HuH-7 (cell line): ENCODE data around the gene ATP8B3.

Experiments
- DNase-seq: peaks from one replicate; pipeline ENCODE4 v3.0.0; 2011; ENCODE audit warnings: low spot score

ATP8B3 gene

DNA sequence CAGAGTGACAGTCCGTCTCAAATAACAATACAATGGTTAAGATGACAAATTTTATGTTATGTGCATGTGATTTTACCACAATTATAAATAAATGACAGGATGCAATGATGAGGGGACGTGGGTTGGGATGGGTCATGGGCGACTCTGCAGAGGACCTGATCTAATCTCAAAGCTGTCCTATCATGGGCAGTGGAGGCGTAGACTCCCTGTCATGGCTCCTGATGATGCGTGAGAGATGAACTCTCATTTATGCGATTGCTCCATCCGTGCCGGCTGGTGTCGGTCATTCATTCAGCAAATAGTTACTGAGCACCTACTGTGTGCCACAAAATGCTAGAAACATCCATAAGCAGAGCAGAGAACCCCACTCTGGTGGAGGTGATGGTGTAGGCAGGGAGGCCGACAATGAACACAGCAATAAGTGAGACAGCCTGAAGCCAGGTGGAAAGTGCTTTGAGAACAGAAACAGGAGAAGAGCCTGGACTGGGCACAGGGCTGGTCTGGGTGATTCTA is 37.9 kb upstream of the ATP8B3 start:
- DNase-seq, result no peak

GRCh38 chr19:1849132-1849474 is 37.0 kb upstream of the ATP8B3 start:
- DNase-seq, result no peak

- peak; percentile 80 for DNase-seq
Measured at GRCh38 chr19:1848399-1849131, 36.5 kb upstream of the ATP8B3 start, which contains the start of gene REXO1. REXO1 (minus strand) TSS chr19:1848483; CDS start chr19:1848358, 125 bp downstream.

GRCh38 chr19:1847684-1848398 is 35.8 kb upstream of the ATP8B3 start:
- no peak for DNase-seq

DNA sequence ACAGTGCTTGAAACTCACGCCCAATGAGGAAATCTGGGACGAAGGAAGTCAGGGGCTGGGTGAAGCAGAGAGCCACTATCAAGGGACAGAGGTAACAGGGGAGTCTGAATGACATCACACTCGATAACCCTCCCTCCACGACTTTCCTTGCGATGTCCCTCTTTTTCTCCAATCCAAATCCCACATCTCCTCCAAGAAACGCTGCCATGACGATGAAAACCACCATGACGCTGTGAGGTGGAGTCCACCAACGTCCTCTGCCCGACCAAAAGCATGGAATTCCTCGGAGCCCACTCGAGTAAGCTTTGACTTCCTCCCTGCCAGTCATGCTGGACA is 35.2 kb upstream of the ATP8B3 start:
- no peak for DNase-seq

DNA sequence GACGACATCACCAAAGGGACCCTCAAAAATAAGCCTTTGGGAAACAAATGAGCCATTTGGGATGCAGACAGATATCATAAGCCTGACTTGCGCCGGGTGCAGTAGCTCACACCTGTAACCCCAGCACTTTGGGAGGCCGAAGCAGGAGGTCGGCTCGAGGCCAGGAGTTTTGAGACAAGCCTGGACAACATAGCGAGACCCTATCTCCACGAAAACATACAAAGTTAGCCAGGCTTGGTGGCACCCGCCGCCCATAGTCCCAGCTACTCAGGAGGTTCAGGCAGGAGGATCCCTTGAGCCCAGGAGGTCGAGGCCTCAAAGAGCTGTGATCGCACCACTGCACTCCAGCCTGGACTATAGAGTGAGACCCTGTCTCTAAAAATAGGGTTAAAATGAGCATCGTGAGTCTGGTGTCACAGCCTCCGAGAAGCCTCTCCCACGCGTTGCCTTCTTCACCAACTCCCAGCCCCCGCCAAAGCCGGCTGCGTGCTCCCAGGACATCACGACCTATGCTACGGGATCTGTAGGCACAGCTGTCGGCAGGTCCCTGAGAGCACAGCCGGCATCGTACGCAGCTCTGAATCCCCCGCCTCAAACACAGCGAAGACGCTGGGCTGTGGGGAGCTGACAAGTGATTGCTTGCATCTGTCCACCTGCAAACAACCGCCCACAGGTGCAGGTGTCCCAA is 34.6 kb upstream of the ATP8B3 start:
- no peak for DNase-seq

DNA sequence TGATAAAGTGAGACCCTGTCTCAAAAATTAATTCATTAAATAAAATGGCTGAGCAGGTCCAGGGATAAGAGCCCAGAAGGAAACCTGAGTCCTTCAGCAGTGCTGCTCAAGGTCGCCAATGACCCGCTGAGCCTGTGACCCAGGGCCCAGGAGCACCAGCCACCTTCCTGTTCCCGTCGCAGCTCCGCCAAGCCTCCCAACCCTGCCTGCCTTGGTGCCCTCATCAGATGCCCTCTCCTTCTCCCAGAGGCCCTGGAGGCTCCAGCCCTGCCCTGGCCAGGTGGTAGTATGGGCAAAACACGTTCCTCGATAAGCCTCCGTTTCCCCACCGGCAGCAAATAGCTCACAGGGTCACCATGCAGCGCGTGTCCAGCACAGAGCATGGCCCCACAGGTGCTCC is 33.6 kb upstream of the ATP8B3 start:
- DNase-seq, result no peak

GRCh38 chr19:1845125-1845515 is 33.0 kb upstream of the ATP8B3 start:
- DNase-seq, result no peak

- DNase-seq, result no peak
Measured at GRCh38 chr19:1844513-1845124, 32.5 kb upstream of the ATP8B3 start.

- DNase-seq, result no peak
Measured at GRCh38 chr19:1843646-1844394, 31.7 kb upstream of the ATP8B3 start.

DNA sequence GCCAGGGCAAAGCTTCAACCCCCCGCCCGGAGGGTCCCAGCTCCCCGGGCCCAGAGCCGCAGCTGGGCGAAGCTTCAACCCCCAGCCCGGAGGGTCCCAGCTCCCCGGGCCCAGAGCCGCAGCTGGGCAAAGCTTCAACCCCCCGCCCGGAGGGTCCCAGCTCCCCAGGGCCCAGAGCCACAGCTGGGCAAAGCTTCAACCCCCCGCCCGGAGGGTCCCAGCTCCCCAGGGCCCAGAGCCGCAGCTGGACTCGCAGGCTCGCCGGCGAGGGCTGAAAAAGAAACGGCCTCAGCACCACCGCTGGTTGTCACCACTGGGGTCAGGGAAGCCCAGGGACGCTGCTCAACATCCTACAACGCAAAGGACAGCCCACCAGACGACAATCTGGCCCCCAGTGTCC is 31.0 kb upstream of the ATP8B3 start:
- DNase-seq, result no peak

GRCh38 chr19:1841209-1841924 is 29.3 kb upstream of the ATP8B3 start:
- DNase-seq, result no peak

- DNase-seq, result no peak
Measured at GRCh38 chr19:1840541-1841115, 28.6 kb upstream of the ATP8B3 start.

GRCh38 chr19:1839658-1840540 is 27.8 kb upstream of the ATP8B3 start:
- no peak for DNase-seq

DNA sequence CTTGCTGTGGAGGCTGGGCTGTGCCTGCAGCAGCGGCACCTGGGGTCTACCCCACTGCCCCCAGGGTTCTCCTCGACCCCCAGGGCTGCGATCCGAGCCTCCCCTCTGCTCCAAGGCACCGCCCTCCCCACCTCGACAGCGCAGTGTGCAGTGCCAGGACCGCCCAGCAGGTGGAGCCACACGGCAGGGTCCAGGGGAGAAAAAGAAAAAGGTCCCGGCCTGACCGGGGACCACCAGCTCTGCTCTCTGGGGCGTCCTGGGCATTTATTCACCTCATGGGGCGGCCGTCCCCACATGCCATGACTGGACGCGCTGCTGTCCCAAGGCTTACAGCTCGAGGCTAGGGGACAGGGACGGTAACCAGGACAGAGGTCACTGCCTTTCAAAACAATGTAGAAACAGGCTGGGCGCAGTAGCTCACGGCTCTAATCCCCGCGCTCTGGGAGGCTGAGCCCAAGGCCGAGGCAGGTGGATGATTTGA is 25.6 kb upstream of the ATP8B3 start:
- peak; percentile 93 for DNase-seq

- no peak for DNase-seq
Measured at GRCh38 chr19:1837222-1837565, 25.1 kb upstream of the ATP8B3 start.

DNA sequence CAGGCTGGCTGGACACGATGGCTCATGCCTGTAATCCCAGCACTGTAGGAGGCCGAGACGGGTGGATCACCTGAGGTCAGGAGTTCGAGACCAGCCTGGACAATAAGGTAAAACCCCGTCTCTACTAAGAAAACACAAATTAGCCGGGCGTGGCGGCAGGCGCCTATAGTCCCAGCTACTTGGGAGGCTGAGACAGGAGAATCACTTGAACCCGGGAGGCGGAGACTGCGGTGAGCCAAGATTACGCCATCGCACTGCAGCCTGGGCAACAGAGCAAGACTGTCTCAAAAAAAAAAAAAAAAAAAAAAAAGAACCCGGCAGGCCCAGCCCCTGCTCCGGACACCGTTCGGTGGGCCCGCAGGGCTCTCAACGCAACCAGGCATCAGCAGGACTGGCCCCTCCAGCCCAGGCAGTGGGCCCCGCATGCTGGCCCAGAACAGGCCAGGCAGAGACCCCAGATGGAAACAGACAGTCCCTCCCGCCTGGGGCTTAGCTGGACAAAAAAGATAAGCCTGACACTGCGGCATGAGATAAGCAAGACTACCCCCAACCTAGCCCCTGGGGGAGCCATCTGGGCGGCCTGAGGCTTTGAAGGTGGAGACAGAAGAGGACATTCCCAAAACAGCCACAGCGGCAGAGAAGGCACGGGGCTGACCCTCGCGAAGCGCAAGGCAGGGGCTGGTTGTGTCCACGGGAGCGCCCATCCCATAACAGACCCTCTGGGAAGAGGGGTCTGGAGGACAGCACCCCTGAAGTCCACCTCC is 24.6 kb upstream of the ATP8B3 start:
- no peak for DNase-seq

GRCh38 chr19:1833540-1833939 is 21.5 kb upstream of the ATP8B3 start:
- DNase-seq, result no peak

GRCh38 chr19:1832046-1832663 is 20.1 kb upstream of the ATP8B3 start:
- no peak for DNase-seq
